OCI-LY7 (cell line): ENCODE measurements around the gene EXOC4. TPM values are rescaled to one million over a fixed set of nuclear protein-coding genes. Genes with fewer than 3 reads are reported as not detected.

Experiments used
- BruUV-seq: library from RNA; stranded (reverse); fragments of 400-500 nt; replicated peaks from 2 replicates; lab custom pipeline; 2021; lab: Mats Ljungman, UMichigan
- CTCF ChIA-PET: fragments of 300-600 bp; sonication (Branson Sonifier 250); formaldehyde crosslinking; loops from one replicate; lab custom pipeline; 2022; ENCODE audit warnings: antibody characterized with exemption; ENCODE audit not compliant: unreplicated experiment; lab: Charles Lee
- POLR2A ChIA-PET: fragments of 300-600 bp; sonication (Branson Sonifier 250); formaldehyde crosslinking; loops from one replicate; lab custom pipeline; 2022; ENCODE audit warnings: antibody characterized with exemption; lab: Charles Lee
- DNase-seq: peaks from one replicate; pipeline ENCODE4 v3.0.0-alpha.2; 2015; ENCODE audit warnings: low spot score
- H2AFZ ChIP-seq: fragments of 200-600 bp; sonication (generic), shearing (Covaris generic); 2 replicates; pipeline ENCODE4 v1.6.1; 2014; ENCODE audit warnings: mild to moderate bottlenecking, antibody characterized with exemption, low read length, moderate library complexity
- H3K27ac ChIP-seq: fragments of 200-600 bp; sonication (generic); 2 replicates; pipeline ENCODE4 v1.5.1; 2014; ENCODE audit warnings: mixed run types, low read depth, mild to moderate bottlenecking, moderate library complexity, low read length, inconsistent platforms; ENCODE audit not compliant: poor library complexity, severe bottlenecking
- H3K36me3 ChIP-seq: fragments of 200-600 bp; sonication (generic); 2 replicates; pipeline ENCODE4 v1.6.1; 2014; ENCODE audit warnings: mild to moderate bottlenecking, antibody characterized with exemption, low read length, moderate library complexity, mixed read lengths; ENCODE audit not compliant: insufficient read depth
- H3K4me1 ChIP-seq: fragments of 200-600 bp; sonication (generic); 2 replicates; pipeline ENCODE4 v1.5.1; 2014; ENCODE audit warnings: mild to moderate bottlenecking, low read length; ENCODE audit not compliant: insufficient read depth, poor library complexity, severe bottlenecking
- H3K4me2 ChIP-seq: fragments of 200-600 bp; sonication (generic); 2 replicates; pipeline ENCODE4 v1.6.1; 2014; ENCODE audit warnings: mild to moderate bottlenecking, low read length
- H3K4me3 ChIP-seq: fragments of 200-600 bp; sonication (generic); 2 replicates; pipeline ENCODE4 v1.5.1; 2014; ENCODE audit warnings: mild to moderate bottlenecking, low read depth, low read length; ENCODE audit not compliant: poor library complexity, severe bottlenecking
- H3K79me2 ChIP-seq: fragments of 200-600 bp; sonication (generic); 2 replicates; pipeline ENCODE4 v1.6.1; 2016; ENCODE audit warnings: low read depth, mild to moderate bottlenecking, low read length, moderate library complexity, mixed read lengths; ENCODE audit not compliant: insufficient read depth
- H3K9me2 ChIP-seq: fragments of 200-600 bp; sonication (generic); 2 replicates; pipeline ENCODE4 v1.6.1; 2016; ENCODE audit warnings: mild to moderate bottlenecking, low read length, mixed read lengths; ENCODE audit not compliant: insufficient read depth
- H3K9me3 ChIP-seq: fragments of 200-600 bp; sonication (generic); 2 replicates; pipeline ENCODE4 v1.6.1; 2014; ENCODE audit warnings: mild to moderate bottlenecking, mixed run types, low read length, mixed read lengths
- H4K20me1 ChIP-seq: fragments of 200-600 bp; sonication (generic); 2 replicates; pipeline ENCODE4 v1.6.1; 2014; ENCODE audit warnings: mild to moderate bottlenecking, antibody characterized with exemption, low read length, moderate library complexity, mixed read lengths; ENCODE audit not compliant: insufficient read depth
- EZH2phosphoT487 ChIP-seq: fragments of 200-600 bp; sonication (generic); IDR thresholded peaks from 2 replicates; pipeline ENCODE4 v1.6.1; 2018; ENCODE audit warnings: low read depth, borderline replicate concordance, mild to moderate bottlenecking, mixed run types, antibody characterized with exemption, low read length, moderate library complexity, mixed read lengths
- intact Hi-C: fragments of 100-400 bp; cut with micrococcal nuclease; formaldehyde crosslinking; loops from one replicate; pipeline ENCODE4 v1.10.0; 2022; ENCODE audit not compliant: unreplicated experiment
- total RNA-seq, 2 experiments: library from RNA; depleted of rRNA in 1 of 2; stranded (reverse); fragments of >200 nt in 1 of 2; shearing (Covaris generic) in 1 of 2; gene quantifications; 2 replicates each; pipeline ENCODE4 v1.2.3, GENCODE V29; 2014 to 2022
- TF ChIP-seq, protein P1 (sequence below): fragments of 200-600 bp; sonication (generic); conservative IDR thresholded peaks from 2 replicates; pipeline ENCODE4 v1.5.1; 2014; ENCODE audit warnings: mild to moderate bottlenecking, antibody characterized with exemption, low read length, moderate library complexity, mixed read lengths

Gene EXOC4
- total RNA-seq, 2 experiments from 2014 or later = 75.1 to 93.2 TPM

DNA sequence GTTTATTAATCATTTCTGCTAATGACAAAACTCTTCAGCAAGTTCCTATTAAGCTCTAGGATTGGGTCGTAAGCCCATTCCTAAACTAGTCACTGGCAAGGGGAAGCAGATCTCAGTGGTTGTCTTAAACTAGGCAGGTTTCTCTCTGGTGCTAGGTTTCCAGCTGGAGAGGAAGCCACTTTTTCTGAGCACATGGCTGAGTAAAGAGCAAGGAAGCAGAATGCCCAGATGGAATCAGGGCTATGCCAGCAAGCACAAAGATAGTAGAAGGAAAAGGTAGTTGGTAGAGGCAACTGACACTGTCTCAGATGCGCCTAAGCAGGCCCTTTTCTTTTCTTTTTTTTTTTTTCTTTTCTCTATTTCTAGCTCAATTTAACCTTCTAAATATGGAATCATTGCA, 224.9 kb downstream of the EXOC4 start:
- H3K9me3 ChIP-seq = no peaks in the 10 kb centered on the region
- intact Hi-C loops = no loop called here
- H3K27ac ChIP-seq = no peak overlapping the region
- H3K4me2 ChIP-seq = no peak overlapping the region
- POLR2A ChIA-PET = interaction anchor here (0.7 to 1.3 kb wide), 3 partner anchors 10 to 11 kb away, joined by 3 to 4 read pairs (median 3); no protein-coding TSS in a partner anchor
- DNase-seq = no peak
- H4K20me1 ChIP-seq = no peaks in the 10 kb centered on the region
- TF ChIP-seq, protein P1, sequence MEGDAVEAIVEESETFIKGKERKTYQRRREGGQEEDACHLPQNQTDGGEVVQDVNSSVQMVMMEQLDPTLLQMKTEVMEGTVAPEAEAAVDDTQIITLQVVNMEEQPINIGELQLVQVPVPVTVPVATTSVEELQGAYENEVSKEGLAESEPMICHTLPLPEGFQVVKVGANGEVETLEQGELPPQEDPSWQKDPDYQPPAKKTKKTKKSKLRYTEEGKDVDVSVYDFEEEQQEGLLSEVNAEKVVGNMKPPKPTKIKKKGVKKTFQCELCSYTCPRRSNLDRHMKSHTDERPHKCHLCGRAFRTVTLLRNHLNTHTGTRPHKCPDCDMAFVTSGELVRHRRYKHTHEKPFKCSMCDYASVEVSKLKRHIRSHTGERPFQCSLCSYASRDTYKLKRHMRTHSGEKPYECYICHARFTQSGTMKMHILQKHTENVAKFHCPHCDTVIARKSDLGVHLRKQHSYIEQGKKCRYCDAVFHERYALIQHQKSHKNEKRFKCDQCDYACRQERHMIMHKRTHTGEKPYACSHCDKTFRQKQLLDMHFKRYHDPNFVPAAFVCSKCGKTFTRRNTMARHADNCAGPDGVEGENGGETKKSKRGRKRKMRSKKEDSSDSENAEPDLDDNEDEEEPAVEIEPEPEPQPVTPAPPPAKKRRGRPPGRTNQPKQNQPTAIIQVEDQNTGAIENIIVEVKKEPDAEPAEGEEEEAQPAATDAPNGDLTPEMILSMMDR = no peak
- TF ChIP-seq EZH2phosphoT487 = no peak
- no peaks in the 10 kb centered on the region for H3K9me2 ChIP-seq
- CTCF ChIA-PET = no interaction called here
- H3K36me3 ChIP-seq = no peaks in the 10 kb centered on the region
- no peak overlapping the region for H2AFZ ChIP-seq
- no peak overlapping the region for H3K4me3 ChIP-seq
- no peaks in the 10 kb centered on the region for H3K79me2 ChIP-seq
- no peaks in the 10 kb centered on the region for H3K4me1 ChIP-seq
- BruUV-seq = no TSS peak

DNA sequence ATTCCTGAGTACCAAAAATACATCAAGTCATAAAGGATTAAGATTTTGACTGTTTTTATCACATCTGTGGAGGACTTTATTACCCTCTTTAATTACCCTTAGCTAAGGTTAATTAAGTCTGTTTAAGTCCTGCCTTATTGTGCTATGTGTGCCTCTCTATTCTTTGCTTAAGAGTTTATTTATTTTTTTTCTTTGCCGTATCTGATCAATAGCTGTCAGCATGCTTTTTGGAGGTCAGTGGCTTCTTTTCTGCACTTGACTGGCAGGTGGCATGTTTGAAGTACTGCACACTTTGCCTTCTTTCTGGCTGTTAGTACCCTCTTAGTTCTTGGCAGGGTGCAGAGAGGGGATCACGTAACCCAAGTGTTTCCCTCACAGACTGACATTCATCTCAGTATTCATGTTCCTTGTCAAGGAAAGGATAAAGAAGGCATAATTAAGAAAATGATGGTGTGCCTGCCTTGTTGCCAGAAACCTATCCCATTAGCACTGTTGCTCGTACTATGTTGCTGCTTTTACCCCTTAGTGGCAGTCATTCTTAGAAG, 225.8 kb downstream of the EXOC4 start:
- ChIA-PET CTCF (no interaction called here), POLR2A (interaction anchor here (1.2 to 1.3 kb wide), 2 partner anchors 9 to 372 kb away, joined by 3 read pairs; no protein-coding TSS in a partner anchor)
- Histone ChIP-seq H3K4me2 (no peak overlapping the region), H3K4me3 (no peak overlapping the region), H3K9me3 (no peaks in the 10 kb centered on the region), H3K79me2 (no peaks in the 10 kb centered on the region), H3K36me3 (no peaks in the 10 kb centered on the region), H4K20me1 (no peaks in the 10 kb centered on the region), H3K4me1 (no peaks in the 10 kb centered on the region), H3K27ac (no peak overlapping the region), H3K9me2 (no peaks in the 10 kb centered on the region), H2AFZ (no peak overlapping the region)
- BruUV-seq = no TSS peak
- intact Hi-C loops = no loop called here
- no peak for TF ChIP-seq EZH2phosphoT487
- TF ChIP-seq, protein P1 = no peak
- no peak for DNase-seq

- ChIA-PET POLR2A (interaction anchor here (1.2 kb wide), 1 partner anchor 371 kb away, joined by 3 read pairs; no protein-coding TSS in a partner anchor), CTCF (interaction anchor here (0.5 kb wide), 1 partner anchor 75 kb away, joined by 3 read pairs; no protein-coding TSS in a partner anchor)
- H4K20me1 ChIP-seq = no peaks in the 10 kb centered on the region
- no peak overlapping the region for H3K27ac ChIP-seq
- peaks cover 3% of the 10 kb centered on the region for H3K4me1 ChIP-seq
- no peaks in the 10 kb centered on the region for H3K79me2 ChIP-seq
- no peaks in the 10 kb centered on the region for H3K9me3 ChIP-seq
- DNase-seq = no peak
- H3K4me2 ChIP-seq = no peak overlapping the region
- H3K36me3 ChIP-seq = no peaks in the 10 kb centered on the region
- no peak overlapping the region for H2AFZ ChIP-seq
- intact Hi-C loops = no loop called here
- no TSS peak for BruUV-seq
- TF ChIP-seq, protein P1 = no peak
- TF ChIP-seq EZH2phosphoT487 = no peak
- H3K4me3 ChIP-seq = no peak overlapping the region
- no peaks in the 10 kb centered on the region for H3K9me2 ChIP-seq
Measured at GRCh38 chr7:133479456-133480065, 226.7 kb downstream of the EXOC4 start.
